HEK293 (cell line): ENCODE data around the gene GALNTL6.

Source experiments
- CTCF ChIA-PET: fragments of 350-600 bp; formaldehyde crosslinking; extraction: SDS; loops from one replicate; lab custom pipeline; 2021; ENCODE audit warnings: antibody characterized with exemption; lab: Yijun Ruan, JAX
- POLR2A ChIA-PET: fragments of 300-600 bp; formaldehyde crosslinking; extraction: SDS; loops from one replicate; lab custom pipeline; 2020; ENCODE audit warnings: antibody characterized with exemption, inconsistent platforms; lab: Yijun Ruan, JAX
- H3K27ac ChIP-seq: fragments of 200-500 bp; sonication (Bioruptor generic); 2 replicates; pipeline ENCODE4 v1.5.1; 2014; ENCODE audit warnings: low read depth, low read length, control low read depth, inconsistent platforms; ENCODE audit errors: extremely low read depth
- H3K36me3 ChIP-seq, 2 experiments: fragments of 200-500 bp in 1 of 2; sonication (Bioruptor generic) in 1 of 2; 1 replicate in 1 of 2; 2 replicates in 1 of 2; pipeline ENCODE4 v1.5.1; 2014 to 2017; ENCODE audit warnings: inconsistent platforms in 2 of 2, low read length in 2 of 2; ENCODE audit not compliant: control insufficient read depth in 2 of 2, insufficient read depth in 1 of 2
- H3K4me1 ChIP-seq: fragments of 200-500 bp; sonication (Bioruptor generic); 2 replicates; pipeline ENCODE4 v1.5.1; 2014; ENCODE audit warnings: mild to moderate bottlenecking, low read length, inconsistent platforms; ENCODE audit not compliant: control insufficient read depth, insufficient read depth
- H3K4me3 ChIP-seq: 2 replicates; pipeline ENCODE4 v1.5.1; 2011; ENCODE audit warnings: low read depth, mild to moderate bottlenecking, control low read depth, low read length, moderate library complexity
- H3K9me3 ChIP-seq: fragments of 200-500 bp; sonication (Bioruptor generic); 2 replicates; pipeline ENCODE4 v1.5.1; 2014; ENCODE audit warnings: low read depth, low read length, inconsistent platforms; ENCODE audit not compliant: control insufficient read depth, insufficient read depth
- GLI4 ChIP-seq: fragments of 450-650 bp; formaldehyde crosslinking; IDR thresholded peaks from 2 replicates; pipeline ENCODE4 v1.5.1; 2016; ENCODE audit warnings: missing biosample characterization, missing genetic modification characterization
- KLF16 ChIP-seq: fragments of 450-650 bp; formaldehyde crosslinking; IDR thresholded peaks from 2 replicates; pipeline ENCODE4 v1.5.1; 2017; ENCODE audit warnings: missing biosample characterization, missing genetic modification characterization
- MEIS1 ChIP-seq: sonication (generic); formaldehyde crosslinking; IDR thresholded peaks from 2 replicates; pipeline ENCODE4 v1.8.1; 2022; ENCODE audit warnings: missing genetic modification reagents, mild to moderate bottlenecking, borderline replicate concordance
- SP7 ChIP-seq: fragments of 450-650 bp; formaldehyde crosslinking; IDR thresholded peaks from 2 replicates; pipeline ENCODE4 v1.5.1; 2016; ENCODE audit warnings: missing biosample characterization, missing genetic modification characterization
- ZNF10 ChIP-seq: fragments of 450-650 bp; formaldehyde crosslinking; IDR thresholded peaks from 2 replicates; pipeline ENCODE4 v1.5.1; 2017; ENCODE audit warnings: missing biosample characterization, missing genetic modification characterization
- ZNF169 ChIP-seq: fragments of 450-650 bp; formaldehyde crosslinking; IDR thresholded peaks from 2 replicates; pipeline ENCODE4 v1.5.1; 2016; ENCODE audit warnings: missing biosample characterization, missing genetic modification characterization
- ZNF23 ChIP-seq: fragments of 450-650 bp; formaldehyde crosslinking; IDR thresholded peaks from 2 replicates; pipeline ENCODE4 v1.5.1; 2016; ENCODE audit warnings: missing biosample characterization, missing genetic modification characterization, borderline replicate concordance
- ZNF266 ChIP-seq: fragments of 450-650 bp; formaldehyde crosslinking; IDR thresholded peaks from 2 replicates; pipeline ENCODE4 v1.5.1; 2016; ENCODE audit warnings: missing biosample characterization, missing genetic modification characterization, low read depth
- ZNF302 ChIP-seq: fragments of 450-650 bp; formaldehyde crosslinking; IDR thresholded peaks from 2 replicates; pipeline ENCODE4 v1.5.1; 2016; ENCODE audit warnings: missing biosample characterization, missing genetic modification characterization, low read depth
- ZNF354C ChIP-seq: fragments of 450-650 bp; formaldehyde crosslinking; IDR thresholded peaks from 2 replicates; pipeline ENCODE4 v1.5.1; 2016; ENCODE audit warnings: missing biosample characterization, missing genetic modification characterization, low read depth, borderline replicate concordance
- ZNF521 ChIP-seq: fragments of 450-650 bp; formaldehyde crosslinking; IDR thresholded peaks from 2 replicates; pipeline ENCODE4 v1.5.1; 2017; ENCODE audit warnings: missing biosample characterization, mild to moderate bottlenecking, missing genetic modification characterization
- ZNF561 ChIP-seq: fragments of 450-650 bp; IDR thresholded peaks from 2 replicates; pipeline ENCODE4 v1.5.1; 2018; ENCODE audit warnings: missing biosample characterization, missing genetic modification characterization, borderline replicate concordance
- ZNF585B ChIP-seq: fragments of 450-650 bp; formaldehyde crosslinking; IDR thresholded peaks from 2 replicates; pipeline ENCODE4 v1.5.1; 2016; ENCODE audit warnings: missing biosample characterization, missing genetic modification characterization
- ZNF596 ChIP-seq: fragments of 450-650 bp; IDR thresholded peaks from 2 replicates; pipeline ENCODE4 v1.5.0; 2018; ENCODE audit warnings: missing biosample characterization, mild to moderate bottlenecking, missing genetic modification characterization, moderate library complexity
- ZNF621 ChIP-seq: fragments of 450-650 bp; formaldehyde crosslinking; IDR thresholded peaks from 2 replicates; pipeline ENCODE4 v1.5.1; 2017; ENCODE audit warnings: missing biosample characterization, missing genetic modification characterization
- ZNF623 ChIP-seq: fragments of 450-650 bp; formaldehyde crosslinking; IDR thresholded peaks from 2 replicates; pipeline ENCODE4 v1.5.1; 2016; ENCODE audit warnings: missing biosample characterization, missing genetic modification characterization
- ZNF629 ChIP-seq: fragments of 450-650 bp; formaldehyde crosslinking; IDR thresholded peaks from 2 replicates; pipeline ENCODE4 v1.5.1; 2017; ENCODE audit warnings: missing biosample characterization, missing genetic modification characterization
- ZNF76 ChIP-seq: fragments of 450-650 bp; formaldehyde crosslinking; IDR thresholded peaks from 2 replicates; pipeline ENCODE4; 2016; ENCODE audit warnings: low read depth, missing biosample characterization, missing genetic modification characterization, borderline replicate concordance
- ZNF777 ChIP-seq: fragments of 450-650 bp; formaldehyde crosslinking; IDR thresholded peaks from 2 replicates; pipeline ENCODE4 v1.5.1; 2017; ENCODE audit warnings: missing biosample characterization, missing genetic modification characterization, borderline replicate concordance
- ZSCAN23 ChIP-seq: fragments of 450-650 bp; formaldehyde crosslinking; IDR thresholded peaks from 2 replicates; pipeline ENCODE4 v1.5.1; 2016; ENCODE audit warnings: missing biosample characterization, missing genetic modification characterization
- TF ChIP-seq, protein P1 (sequence below): fragments of 450-650 bp; formaldehyde crosslinking; IDR thresholded peaks from 2 replicates; pipeline ENCODE4 v1.5.1; 2017; ENCODE audit warnings: missing biosample characterization, missing genetic modification characterization
- TF ChIP-seq, protein P2 (sequence below): fragments of 450-650 bp; formaldehyde crosslinking; IDR thresholded peaks from 2 replicates; pipeline ENCODE4 v1.5.1; 2016; ENCODE audit warnings: missing biosample characterization, missing genetic modification characterization, borderline replicate concordance
- TF ChIP-seq, protein P3 (sequence below): sonication (generic); formaldehyde crosslinking; IDR thresholded peaks from 2 replicates; pipeline ENCODE4 v1.8.1; 2022; ENCODE audit warnings: mild to moderate bottlenecking, moderate library complexity, missing genetic modification reagents
- TF ChIP-seq, protein P4 (sequence below): fragments of 450-650 bp; formaldehyde crosslinking; IDR thresholded peaks from 2 replicates; pipeline ENCODE4 v1.5.1; 2016; ENCODE audit warnings: missing biosample characterization, missing genetic modification characterization
- TF ChIP-seq, protein P5 (sequence below): fragments of 450-650 bp; formaldehyde crosslinking; IDR thresholded peaks from 2 replicates; pipeline ENCODE4 v1.5.1; 2016; ENCODE audit warnings: missing biosample characterization, missing genetic modification characterization
- TF ChIP-seq, protein P6 (sequence below): fragments of 450-650 bp; formaldehyde crosslinking; IDR thresholded peaks from 2 replicates; pipeline ENCODE4 v1.5.1; 2016; ENCODE audit warnings: missing biosample characterization, missing genetic modification characterization

GALNTL6 gene

DNA sequence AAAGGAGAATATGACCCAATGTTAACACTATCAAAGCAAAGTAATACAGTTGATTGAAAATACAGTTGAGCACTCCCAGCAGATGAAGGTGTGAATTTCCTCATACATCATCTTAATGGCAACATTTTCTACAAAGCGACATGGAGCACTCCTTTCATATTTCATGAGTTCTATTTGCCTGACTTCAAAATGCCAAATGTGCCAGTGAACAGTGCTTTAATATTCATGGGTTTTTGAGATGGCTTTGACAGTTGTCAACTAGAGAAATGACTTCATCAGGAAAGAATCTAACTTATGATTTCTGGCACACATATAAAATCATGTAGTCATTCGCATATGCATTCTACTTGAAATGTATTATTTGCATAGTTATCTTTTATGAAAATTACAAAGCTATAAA, 222.4 kb downstream of the GALNTL6 start:
- Histone ChIP-seq H3K36me3 (no peaks in the 10 kb centered on the region), H3K4me3 (no peak overlapping the region), H3K9me3 (no peaks in the 10 kb centered on the region), H3K4me1 (no peaks in the 10 kb centered on the region), H3K27ac (no peak overlapping the region)
- ChIA-PET POLR2A (no interaction called here), CTCF (interaction anchor here (0.6 kb wide), 1 partner anchor 163 kb away, joined by 3 read pairs; no protein-coding TSS in a partner anchor)
- no peak for TF ChIP-seq ZNF10 (tag by site-specific recombination)
- TF ChIP-seq ZNF596 (tag by site-specific recombination) = no peak
- TF ChIP-seq, protein P1, sequence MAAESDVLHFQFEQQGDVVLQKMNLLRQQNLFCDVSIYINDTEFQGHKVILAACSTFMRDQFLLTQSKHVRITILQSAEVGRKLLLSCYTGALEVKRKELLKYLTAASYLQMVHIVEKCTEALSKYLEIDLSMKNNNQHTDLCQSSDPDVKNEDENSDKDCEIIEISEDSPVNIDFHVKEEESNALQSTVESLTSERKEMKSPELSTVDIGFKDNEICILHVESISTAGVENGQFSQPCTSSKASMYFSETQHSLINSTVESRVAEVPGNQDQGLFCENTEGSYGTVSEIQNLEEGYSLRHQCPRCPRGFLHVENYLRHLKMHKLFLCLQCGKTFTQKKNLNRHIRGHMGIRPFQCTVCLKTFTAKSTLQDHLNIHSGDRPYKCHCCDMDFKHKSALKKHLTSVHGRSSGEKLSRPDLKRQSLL (tag by site-specific recombination) = no peak
- no peak for TF ChIP-seq ZNF623
- TF ChIP-seq ZNF621 (tag by site-specific recombination) = no peak
- TF ChIP-seq ZNF521 (tag by site-specific recombination) = no peak
- TF ChIP-seq ZNF354C (tag by site-specific recombination) = no peak
- TF ChIP-seq, protein P2, sequence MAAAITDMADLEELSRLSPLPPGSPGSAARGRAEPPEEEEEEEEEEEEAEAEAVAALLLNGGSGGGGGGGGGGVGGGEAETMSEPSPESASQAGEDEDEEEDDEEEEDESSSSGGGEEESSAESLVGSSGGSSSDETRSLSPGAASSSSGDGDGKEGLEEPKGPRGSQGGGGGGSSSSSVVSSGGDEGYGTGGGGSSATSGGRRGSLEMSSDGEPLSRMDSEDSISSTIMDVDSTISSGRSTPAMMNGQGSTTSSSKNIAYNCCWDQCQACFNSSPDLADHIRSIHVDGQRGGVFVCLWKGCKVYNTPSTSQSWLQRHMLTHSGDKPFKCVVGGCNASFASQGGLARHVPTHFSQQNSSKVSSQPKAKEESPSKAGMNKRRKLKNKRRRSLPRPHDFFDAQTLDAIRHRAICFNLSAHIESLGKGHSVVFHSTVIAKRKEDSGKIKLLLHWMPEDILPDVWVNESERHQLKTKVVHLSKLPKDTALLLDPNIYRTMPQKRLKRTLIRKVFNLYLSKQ = no peak
- TF ChIP-seq, protein P3, sequence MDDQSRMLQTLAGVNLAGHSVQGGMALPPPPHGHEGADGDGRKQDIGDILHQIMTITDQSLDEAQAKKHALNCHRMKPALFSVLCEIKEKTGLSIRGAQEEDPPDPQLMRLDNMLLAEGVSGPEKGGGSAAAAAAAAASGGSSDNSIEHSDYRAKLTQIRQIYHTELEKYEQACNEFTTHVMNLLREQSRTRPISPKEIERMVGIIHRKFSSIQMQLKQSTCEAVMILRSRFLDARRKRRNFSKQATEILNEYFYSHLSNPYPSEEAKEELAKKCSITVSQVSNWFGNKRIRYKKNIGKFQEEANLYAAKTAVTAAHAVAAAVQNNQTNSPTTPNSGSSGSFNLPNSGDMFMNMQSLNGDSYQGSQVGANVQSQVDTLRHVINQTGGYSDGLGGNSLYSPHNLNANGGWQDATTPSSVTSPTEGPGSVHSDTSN = no peak
- TF ChIP-seq SP7 (tag by site-specific recombination) = no peak
- no peak for TF ChIP-seq ZNF561 (tag by site-specific recombination)
- no peak for TF ChIP-seq GLI4 (tag by site-specific recombination)
- no peak for TF ChIP-seq ZNF585B (tag by site-specific recombination)
- TF ChIP-seq ZNF266 (tag by site-specific recombination) = no peak
- TF ChIP-seq MEIS1 = no peak
- TF ChIP-seq ZSCAN23 (tag by site-specific recombination) = no peak

DNA sequence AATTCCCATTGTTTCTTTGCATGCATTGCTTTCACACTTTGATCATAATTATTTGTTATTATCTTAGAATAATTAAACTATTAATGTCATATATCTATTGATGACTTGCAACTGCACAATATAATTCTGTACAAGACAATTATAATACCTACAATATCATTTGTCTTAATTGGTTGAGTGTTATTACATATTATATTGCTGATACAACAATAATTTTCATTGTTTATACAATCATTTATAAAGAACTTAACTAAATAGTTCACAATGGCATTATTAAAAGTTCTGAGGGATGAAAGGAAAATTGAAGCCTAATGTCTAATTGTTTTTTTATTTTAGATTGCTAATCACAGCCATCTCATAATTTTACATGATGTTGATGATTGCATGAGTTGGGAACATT, 227.6 kb downstream of the GALNTL6 start:
- H3K36me3 ChIP-seq = no peaks in the 10 kb centered on the region
- no peak overlapping the region for H3K27ac ChIP-seq
- H3K4me1 ChIP-seq = peaks cover 2% of the 10 kb centered on the region; the same call in 1 of the 2 replicates
- ChIA-PET CTCF (interaction anchor here (0.7 kb wide), 1 partner anchor 254 kb away, joined by 3 read pairs; no protein-coding TSS in a partner anchor), POLR2A (no interaction called here)
- no peaks in the 10 kb centered on the region for H3K9me3 ChIP-seq
- H3K4me3 ChIP-seq = no peak overlapping the region
- TF ChIP-seq, protein P4, sequence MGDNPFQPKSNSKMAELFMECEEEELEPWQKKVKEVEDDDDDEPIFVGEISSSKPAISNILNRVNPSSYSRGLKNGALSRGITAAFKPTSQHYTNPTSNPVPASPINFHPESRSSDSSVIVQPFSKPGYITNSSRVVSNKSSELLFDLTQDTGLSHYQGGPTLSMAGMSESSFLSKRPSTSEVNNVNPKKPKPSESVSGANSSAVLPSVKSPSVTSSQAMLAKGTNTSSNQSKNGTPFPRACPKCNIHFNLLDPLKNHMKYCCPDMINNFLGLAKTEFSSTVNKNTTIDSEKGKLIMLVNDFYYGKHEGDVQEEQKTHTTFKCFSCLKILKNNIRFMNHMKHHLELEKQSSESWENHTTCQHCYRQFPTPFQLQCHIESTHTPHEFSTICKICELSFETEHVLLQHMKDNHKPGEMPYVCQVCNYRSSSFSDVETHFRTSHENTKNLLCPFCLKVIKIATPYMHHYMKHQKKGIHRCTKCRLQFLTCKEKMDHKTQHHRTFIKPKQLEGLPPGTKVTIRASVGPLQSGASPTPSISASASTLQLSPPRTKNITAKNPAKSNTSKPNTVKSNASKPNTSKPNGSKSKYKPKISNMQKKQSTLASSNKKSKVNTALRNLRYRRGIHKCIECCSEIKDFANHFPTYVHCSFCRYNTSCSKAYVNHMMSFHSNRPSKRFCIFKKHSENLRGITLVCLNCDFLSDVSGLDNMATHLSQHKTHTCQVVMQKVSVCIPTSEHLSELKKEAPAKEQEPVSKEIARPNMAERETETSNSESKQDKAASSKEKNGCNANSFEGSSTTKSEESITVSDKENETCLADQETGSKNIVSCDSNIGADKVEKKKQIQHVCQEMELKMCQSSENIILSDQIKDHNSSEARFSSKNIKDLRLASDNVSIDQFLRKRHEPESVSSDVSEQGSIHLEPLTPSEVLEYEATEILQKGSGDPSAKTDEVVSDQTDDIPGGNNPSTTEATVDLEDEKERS (tag by site-specific recombination) = no peak
- TF ChIP-seq KLF16 (tag by site-specific recombination) = no peak
- TF ChIP-seq ZNF76 (tag by site-specific recombination) = no peak
- TF ChIP-seq ZNF596 (tag by site-specific recombination) = no peak
- TF ChIP-seq ZNF23 (tag by site-specific recombination) = no peak
- TF ChIP-seq, protein P5, sequence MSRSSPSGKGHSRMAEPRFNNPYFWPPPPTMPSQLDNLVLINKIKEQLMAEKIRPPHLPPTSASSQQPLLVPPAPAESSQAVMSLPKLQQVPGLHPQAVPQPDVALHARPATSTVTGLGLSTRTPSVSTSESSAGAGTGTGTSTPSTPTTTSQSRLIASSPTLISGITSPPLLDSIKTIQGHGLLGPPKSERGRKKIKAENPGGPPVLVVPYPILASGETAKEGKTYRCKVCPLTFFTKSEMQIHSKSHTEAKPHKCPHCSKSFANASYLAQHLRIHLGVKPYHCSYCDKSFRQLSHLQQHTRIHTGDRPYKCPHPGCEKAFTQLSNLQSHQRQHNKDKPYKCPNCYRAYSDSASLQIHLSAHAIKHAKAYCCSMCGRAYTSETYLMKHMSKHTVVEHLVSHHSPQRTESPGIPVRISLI (tag by site-specific recombination) = no peak
- no peak for TF ChIP-seq ZNF169 (tag by site-specific recombination)
- TF ChIP-seq ZNF777 (tag by site-specific recombination) = no peak
- no peak for TF ChIP-seq ZNF629 (tag by site-specific recombination)
- TF ChIP-seq ZNF302 (tag by site-specific recombination) = no peak
- TF ChIP-seq, protein P6, sequence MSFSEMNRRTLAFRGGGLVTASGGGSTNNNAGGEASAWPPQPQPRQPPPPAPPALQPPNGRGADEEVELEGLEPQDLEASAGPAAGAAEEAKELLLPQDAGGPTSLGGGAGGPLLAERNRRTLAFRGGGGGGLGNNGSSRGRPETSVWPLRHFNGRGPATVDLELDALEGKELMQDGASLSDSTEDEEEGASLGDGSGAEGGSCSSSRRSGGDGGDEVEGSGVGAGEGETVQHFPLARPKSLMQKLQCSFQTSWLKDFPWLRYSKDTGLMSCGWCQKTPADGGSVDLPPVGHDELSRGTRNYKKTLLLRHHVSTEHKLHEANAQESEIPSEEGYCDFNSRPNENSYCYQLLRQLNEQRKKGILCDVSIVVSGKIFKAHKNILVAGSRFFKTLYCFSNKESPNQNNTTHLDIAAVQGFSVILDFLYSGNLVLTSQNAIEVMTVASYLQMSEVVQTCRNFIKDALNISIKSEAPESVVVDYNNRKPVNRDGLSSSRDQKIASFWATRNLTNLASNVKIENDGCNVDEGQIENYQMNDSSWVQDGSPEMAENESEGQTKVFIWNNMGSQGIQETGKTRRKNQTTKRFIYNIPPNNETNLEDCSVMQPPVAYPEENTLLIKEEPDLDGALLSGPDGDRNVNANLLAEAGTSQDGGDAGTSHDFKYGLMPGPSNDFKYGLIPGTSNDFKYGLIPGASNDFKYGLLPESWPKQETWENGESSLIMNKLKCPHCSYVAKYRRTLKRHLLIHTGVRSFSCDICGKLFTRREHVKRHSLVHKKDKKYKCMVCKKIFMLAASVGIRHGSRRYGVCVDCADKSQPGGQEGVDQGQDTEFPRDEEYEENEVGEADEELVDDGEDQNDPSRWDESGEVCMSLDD (tag by site-specific recombination) = no peak
